GM21528 (cell line): ENCODE measurements around the gene SPINK5.

ENCODE experiments used
- ATAC-seq: cut with Tn5 transposase; IDR thresholded peaks from one replicate; pipeline ENCODE4 v1.9.1; 2021; ENCODE audit warnings: mild to moderate bottlenecking, moderate library complexity; ENCODE audit not compliant: unreplicated experiment, low FRiP score

Gene SPINK5

GRCh38 chr5:148090146-148090772, 26.5 kb downstream of the SPINK5 start:
- ATAC-seq, result no peak

- ATAC-seq, result no peak
These were observed 27.0 kb downstream of the SPINK5 start for GRCh38 chr5:148090773-148091250.

GRCh38 chr5:148091991-148092964, 28.5 kb downstream of the SPINK5 start:
- ATAC-seq, result no peak

DNA sequence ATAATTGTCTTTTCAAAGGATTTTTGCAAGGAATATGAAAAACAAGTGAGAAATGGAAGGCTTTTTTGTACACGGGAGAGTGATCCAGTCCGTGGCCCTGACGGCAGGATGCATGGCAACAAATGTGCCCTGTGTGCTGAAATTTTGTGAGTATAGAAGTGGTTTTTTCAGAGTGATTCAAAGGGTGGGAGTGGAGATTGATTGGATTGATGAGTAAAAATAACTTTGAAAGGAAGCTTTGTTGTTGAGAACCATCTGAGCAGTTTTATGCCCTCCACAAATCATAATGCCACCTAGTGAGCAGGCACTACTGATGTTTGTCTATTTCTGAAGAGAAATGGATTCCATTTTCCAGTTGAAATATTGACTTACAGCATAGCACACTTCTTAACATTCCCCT, 30.6 kb downstream of the SPINK5 start:
- no peak for ATAC-seq

GRCh38 chr5:148104226-148104625, 40.4 kb downstream of the SPINK5 start:
- no peak for ATAC-seq

DNA sequence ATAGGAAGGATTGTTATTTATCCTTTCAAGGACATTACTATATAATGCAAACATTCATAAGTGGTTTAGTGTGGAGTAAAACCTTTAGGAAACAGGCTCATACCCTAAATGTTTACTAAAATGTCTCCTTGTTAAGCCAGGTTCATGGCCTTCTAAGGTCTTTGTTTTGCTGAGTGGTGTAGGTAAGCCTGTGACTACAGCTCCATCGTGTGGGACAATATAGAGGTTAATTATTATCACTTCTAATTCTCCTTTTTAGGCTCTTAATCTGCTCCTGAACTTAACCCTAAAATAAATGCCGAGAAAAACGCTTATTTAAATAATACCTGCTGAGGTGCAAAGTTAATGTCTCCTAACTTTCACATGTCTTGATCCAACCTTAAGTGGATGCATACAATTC, 43.8 kb downstream of the SPINK5 start:
- ATAC-seq, result no peak

DNA sequence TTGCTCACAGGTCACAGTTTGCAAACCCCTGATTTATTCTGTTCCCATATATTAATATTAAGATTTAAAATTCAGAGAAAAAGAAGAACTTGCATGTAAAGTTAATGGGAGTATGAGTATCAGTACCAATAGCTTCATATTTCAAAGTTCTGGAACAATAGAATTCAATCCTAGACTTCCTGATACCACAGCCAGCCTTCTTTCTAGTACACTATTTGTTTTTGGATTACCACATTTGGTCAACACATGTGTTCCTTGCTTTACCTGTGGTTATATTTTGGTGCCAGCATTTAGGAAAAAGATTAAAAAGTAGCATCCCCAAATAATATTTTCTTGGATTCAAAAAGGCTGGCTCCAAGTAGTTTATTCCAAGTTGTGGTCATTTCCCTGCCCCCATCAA, 49.5 kb downstream of the SPINK5 start:
- ATAC-seq, result no peak

GRCh38 chr5:148120317-148120716, 56.5 kb downstream of the SPINK5 start:
- no peak for ATAC-seq

DNA sequence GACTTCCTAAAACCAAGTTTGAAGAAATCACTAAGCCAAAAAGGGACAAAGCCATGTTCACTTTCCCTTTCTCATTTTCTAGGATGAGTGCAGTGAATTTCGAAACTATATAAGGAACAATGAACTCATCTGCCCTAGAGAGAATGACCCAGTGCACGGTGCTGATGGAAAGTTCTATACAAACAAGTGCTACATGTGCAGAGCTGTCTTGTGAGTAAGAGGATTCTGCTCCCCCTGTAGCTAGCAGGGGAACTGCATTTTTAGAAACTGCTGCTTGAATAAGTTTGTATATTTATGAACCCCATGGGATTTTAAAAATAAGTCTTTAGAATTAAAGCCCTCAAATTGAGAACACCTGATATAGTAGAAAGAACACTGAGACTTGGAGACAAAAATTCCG, 61.9 kb downstream of the SPINK5 start:
- no peak for ATAC-seq

- no peak for ATAC-seq
These were observed 71.6 kb downstream of the SPINK5 start for GRCh38 chr5:148135091-148136048.

DNA sequence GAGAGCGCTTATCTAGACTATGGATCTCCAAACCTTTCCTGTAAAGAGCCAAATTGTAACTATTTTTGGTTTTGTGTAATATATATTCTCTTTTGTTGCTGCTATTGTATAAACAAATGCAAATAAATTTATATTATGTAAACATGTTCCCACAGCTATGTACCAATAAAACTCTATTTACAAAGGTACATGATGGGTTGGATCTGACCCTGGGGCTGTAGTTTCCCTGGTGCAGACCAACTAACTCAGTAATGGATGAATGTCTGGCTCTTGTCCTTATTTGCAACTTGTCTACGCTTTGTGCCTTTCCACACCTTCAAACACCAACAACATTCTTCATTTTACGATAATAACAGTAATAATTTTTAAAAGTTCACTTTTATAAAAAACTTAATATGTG, 77.1 kb downstream of the SPINK5 start:
- ATAC-seq, result no peak

- no peak for ATAC-seq
These were observed 77.9 kb downstream of the SPINK5 start for GRCh38 chr5:148141645-148142044.

DNA sequence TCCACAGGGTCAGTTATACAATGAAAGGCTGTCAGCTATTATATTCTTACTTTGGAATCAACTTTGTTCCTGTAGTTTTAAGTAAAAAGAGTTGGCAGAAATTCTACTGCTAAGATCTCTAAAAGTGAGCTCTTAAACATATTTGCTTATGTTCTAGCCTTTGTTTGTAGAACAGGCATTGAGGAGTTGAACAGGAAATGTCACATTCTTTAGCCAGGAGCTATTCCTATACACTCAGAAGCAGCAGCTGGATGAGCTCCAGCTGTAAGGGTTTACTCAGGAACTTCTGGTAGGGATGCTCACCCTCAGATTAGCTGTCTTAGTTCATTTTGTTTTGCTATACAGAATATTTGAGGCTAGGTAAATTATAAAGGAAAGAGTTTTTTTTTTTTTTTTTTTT, 82.1 kb downstream of the SPINK5 start:
- no peak for ATAC-seq

DNA sequence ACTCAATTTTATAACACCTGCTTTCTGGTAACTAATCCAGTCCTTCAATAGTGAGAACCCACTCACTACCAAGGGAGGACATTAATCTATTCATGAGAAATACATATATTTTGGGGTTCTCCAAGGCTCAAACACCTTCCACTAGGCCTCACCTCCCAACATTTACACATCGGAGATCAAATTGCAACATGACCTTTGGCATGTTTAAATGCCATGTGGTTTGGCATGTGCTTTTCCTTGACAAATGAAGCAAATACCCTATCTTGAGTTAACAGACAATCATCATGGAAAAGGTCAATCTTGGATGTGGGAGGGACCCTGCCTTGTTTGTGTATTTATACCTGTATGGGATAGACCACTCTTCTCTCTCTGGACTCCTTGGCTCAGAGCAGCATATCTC, 82.7 kb downstream of the SPINK5 start:
- ATAC-seq, result no peak

DNA sequence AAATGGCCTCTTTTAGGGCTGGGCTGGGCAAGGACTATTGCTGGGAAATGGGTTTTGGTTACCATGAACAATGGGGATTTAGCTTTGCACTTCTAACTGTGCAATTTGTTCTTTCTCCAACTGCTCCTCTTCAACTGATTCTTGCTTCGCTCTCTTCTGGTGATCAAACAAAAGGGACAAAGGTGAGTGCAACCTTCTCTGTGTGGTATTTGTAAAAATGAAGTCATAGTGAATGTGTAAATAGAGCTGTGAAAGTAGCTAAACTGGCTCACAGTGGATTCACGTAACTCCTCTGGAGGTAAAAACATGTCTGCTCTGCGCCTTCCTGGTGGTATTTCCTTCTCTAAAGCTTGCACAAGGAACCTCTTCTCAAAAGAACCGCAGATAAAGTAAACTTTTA, 83.6 kb downstream of the SPINK5 start:
- no peak for ATAC-seq

- no peak for ATAC-seq
These were observed 88.1 kb downstream of the SPINK5 start for GRCh38 chr5:148151872-148152271.

DNA sequence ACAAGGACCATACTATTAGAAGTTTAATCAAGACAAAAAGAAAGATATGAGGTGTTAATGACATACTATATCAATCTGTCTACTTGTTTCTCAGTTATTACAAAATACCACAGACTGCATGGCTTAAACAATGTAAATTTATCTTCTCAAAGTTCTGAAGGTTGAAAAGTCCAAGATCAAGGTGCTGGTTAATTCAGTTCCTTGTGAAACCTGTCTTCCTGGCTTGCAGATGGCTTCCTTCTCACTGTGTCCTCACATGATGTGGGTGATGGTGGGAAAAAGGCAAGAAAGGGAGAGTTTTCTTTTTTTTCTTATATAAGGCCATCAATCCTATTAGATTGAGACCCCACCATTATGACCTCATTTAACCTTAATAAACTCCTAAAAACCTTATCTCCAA, 89.0 kb downstream of the SPINK5 start:
- no peak for ATAC-seq

DNA sequence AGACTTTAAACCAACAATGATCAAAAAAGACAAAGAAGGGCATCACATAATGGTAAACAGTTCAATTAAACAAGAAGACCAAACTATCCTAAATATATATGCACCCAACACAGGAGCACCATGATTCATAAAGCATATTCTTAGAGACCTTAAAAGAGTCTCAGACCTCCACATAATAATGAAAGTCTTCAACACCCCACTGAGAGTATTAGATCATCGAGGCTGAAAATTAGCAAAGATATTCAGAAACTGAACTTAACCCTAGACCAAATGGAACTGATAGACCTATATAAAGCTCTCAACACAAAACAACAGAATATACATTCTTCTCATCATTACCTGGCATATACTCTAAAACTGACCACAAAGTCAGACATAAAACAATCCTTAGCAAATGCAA, 92.8 kb downstream of the SPINK5 start:
- ATAC-seq, result no peak

DNA sequence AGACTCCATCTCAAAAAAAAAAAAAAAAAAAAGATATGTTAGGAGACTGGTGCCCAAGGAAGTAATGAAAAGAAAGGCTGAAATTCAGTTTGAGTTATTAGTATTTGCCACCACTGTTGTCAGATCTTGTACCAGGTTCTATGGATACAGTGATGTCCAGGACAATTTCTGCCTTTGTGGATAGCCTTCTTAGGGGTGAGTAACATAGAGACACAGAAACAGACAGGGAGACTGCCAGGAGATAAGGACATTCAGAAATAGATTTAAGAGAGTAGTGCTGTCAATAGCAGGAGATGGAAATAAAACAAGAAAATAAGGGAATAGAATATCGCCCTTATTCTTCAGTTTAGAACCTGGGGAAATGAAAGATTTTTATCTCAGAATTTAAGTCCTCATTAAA, 98.3 kb downstream of the SPINK5 start:
- no peak for ATAC-seq

GRCh38 chr5:148163345-148163744, 99.6 kb downstream of the SPINK5 start:
- ATAC-seq, result no peak
